NCI-H2171 treated with DMSO at 0.1 percent for 48 hours (cell line): Measurements from ENCODE around the gene TINAGL1.

Experiments
- DNase-seq: peaks from one replicate; lab custom pipeline; 2025; lab: John Stamatoyannopoulos, UW

The TINAGL1 gene

DNA sequence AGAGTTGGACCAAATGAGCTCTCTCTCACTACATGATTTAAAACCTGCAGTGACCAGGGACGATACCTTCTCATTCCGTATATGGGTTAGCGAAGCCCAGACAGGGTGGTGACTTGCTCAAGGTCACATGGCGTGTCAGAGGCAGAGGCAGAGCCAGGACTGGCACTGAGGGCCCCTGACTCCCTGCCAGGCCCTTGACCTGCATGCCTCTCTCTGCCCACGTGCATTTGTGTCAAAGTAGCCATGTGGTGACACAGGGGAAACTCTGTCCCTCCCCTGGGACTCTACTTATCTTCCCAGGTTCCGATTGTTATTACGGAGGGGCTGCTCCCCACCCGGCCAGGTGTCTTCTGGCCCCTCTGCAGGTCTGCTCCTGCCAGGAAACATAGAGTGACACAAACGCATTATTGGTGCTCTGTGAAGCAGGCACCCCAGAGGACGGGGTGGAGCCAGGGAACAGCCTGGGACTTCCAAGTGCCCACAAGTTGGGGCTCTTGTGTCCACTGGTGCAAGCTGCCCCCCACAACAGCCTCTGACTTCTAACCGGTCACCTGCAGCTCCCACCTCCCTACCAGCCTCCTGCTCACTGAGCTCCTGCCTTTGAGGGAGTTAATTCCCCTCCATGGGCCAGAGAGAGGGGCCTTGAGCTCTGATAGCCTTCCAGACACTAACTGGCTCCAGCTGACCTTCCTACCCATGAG lies 7.3 kb upstream of the TINAGL1 start:
- no peak for DNase-seq

DNA sequence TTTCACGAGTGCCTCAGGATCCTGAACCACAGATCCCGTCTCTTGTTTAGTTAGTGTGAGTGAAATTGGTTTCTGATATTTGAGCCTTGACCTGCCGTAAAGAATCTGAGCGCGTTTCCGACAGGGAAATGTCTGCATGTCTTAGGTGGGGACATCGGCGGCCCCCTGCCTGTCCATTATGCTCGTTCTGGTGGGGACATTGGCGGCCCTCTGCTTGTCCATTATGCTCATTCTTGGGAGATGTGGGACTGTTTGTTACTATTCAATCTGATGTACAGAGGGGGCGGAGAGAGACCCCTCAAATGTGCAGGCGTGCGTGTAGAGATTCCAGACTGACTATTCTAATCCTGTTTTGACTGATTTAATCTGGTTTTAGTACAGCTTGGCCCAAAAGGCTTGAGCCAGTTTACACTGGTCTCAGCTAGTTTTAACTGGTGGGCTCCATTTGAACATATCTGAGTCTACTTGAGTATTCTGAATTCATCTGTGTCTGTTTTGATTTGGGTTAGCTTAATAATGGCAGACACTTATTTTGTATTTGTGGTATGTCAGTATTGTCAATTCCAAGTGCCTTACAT lies 6.6 kb upstream of the TINAGL1 start:
- no peak for DNase-seq

DNA sequence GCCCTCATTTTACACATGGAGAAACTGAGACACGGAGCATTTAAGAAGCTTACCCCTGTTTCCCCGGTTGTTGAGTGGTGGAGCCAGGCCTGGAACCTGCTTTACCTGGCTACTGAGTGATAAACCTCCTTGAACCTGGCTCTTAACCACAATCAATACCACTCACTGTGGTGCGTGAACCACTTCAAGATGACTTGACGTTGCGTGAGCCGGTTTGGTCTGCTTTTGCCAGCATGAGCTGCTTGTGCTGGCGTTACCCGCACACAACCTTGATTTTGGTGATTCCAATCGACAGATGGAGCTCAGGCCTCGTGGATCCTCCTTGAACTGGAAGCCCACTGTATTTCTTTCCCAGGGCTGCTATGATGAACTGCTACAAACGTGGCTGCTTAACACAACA lies 6.1 kb upstream of the TINAGL1 start:
- DNase-seq: no peak

- no peak for DNase-seq
Observed at GRCh38 chr1:31570906-31571305, 5.4 kb upstream of the TINAGL1 start.

GRCh38 chr1:31571340-31572295 lies 4.7 kb upstream of the TINAGL1 start:
- no peak for DNase-seq

- DNase-seq: no peak
Observed at GRCh38 chr1:31572323-31573104, 3.8 kb upstream of the TINAGL1 start.

DNA sequence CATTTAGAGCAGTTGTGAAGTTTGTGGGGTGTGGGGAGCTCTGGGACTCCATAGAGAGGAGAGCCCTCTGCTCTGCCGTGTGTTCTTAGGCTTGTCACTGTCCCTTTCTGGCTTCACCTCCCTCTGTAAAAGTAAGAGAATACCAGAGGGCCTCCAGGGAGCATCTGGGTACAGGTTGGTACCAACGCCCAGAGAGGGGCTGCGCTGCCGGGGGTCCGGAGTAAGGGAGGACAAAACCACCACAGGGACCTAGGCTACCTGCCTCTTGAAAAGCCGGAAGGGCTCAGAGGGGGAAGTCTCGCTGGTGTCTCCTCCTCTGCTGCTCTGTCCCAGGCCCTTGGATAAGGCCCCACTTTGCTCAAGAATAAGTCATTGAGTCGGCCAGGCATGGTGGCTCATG lies 3.1 kb upstream of the TINAGL1 start:
- no peak for DNase-seq

DNA sequence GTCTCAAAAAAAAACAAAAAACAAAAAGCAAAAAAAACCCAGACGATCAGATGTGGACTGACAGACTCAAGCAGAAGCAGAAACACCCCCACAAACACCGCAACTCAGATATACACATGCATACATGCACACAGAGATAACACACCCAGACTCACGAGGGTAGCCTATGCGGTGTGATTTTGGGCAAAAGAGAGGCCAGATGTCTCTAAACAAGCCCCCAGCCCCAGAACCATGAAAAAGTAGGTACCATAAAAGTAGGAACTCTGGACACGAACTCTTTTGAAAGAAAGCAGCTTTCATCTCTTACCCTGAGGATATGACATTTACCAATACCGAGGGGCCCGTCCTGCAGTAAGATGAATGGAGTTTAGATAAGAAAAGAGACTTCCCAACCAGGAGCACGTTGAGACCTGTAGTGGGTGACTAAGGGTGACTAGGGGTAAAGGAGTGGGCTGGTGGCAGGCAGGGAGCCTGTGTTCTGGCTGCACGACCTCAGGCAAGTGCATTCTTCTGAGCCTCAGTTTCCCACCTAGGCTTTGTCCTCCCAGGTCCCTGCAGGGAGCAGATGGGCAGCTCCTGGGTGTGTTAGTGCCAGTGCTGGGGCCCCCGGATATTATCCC lies 1.5 kb upstream of the TINAGL1 start:
- no peak for DNase-seq

DNA sequence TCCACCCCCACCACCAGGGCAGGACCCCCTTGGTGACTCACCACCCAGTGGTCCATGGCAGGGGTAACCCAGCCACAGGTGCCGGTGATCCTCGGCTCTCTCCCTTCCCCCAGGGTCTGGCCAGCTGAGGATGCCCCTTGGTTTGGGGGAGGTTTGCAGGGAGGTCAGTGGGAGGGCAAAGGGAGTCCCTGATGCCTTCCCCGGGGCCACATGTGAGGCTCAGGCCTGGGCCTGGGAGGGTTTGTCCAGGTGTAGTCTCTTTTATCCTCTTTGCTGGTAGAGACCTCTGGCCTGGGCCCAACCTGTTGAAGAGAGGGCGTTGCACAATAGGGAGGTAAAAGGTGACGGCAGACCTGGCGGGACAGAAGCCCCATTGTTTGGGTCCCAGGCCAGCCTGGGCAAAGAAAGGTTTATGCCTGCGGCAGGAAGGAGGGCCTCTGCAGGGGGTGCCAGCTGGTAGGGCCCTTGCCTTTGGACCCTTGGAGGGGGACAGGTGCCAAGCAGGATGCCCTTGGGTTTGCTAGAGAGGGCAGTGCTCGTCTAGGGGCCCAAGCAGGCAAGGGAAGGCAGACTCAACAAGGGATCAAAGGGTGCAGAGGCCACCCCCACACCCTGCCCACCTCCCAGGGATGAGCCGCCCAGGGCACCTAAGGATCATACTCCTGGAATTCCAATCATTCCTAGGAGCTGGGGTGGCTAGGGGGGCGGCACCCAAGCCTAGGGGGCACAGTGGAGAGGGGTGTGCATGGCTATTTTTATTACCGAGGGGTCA lies 760 bp upstream of the TINAGL1 start:
- DNase-seq: no peak

DNA sequence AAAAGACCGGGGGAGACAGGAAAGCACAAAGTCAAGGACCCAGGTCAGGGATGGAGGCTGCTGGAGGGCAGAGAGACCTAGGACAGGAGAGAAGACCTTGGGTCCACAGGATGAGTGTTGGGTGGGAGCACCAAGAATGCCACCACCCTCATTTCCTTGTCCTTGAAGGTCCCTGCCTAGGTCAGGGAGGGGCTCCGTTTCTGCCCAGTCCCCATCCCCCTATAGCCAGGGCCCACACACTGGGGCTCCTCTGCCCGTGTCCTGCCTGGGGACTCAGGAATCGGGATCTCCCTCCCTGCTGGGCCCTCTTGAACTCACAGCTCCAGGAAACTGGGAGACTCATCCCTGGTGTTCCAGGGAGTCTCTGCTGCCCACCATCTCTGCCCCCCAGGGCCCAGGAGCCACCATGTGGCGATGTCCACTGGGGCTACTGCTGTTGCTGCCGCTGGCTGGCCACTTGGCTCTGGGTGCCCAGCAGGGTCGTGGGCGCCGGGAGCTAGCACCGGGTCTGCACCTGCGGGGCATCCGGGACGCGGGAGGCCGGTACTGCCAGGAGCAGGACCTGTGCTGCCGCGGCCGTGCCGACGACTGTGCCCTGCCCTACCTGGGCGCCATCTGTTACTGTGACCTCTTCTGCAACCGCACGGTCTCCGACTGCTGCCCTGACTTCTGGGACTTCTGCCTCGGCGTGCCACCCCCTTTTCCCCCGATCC lies 584 bp downstream of the TINAGL1 start:
- no peak for DNase-seq

- no peak for DNase-seq
Observed at GRCh38 chr1:31577515-31578192, 1.3 kb downstream of the TINAGL1 start.

- DNase-seq: no peak
Observed at GRCh38 chr1:31579374-31579773, 3.1 kb downstream of the TINAGL1 start.

DNA sequence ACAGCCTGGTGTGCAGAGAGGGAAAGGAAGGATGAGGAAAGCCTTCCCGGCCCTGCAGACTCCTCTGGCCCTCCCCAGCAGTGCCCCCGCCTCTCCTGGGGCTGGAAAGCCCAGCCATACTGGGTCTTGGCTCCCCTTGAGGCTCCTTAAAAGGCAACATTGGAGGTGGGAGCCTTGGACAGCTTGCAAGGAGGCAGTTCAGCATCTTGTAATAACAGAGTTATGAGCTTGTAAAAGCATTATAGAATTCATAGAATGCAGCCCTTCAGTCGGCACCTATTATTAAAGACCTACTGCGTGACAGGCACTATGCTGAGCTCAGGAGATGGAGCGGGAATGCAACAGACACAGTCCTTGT lies 4.2 kb downstream of the TINAGL1 start:
- DNase-seq: no peak

DNA sequence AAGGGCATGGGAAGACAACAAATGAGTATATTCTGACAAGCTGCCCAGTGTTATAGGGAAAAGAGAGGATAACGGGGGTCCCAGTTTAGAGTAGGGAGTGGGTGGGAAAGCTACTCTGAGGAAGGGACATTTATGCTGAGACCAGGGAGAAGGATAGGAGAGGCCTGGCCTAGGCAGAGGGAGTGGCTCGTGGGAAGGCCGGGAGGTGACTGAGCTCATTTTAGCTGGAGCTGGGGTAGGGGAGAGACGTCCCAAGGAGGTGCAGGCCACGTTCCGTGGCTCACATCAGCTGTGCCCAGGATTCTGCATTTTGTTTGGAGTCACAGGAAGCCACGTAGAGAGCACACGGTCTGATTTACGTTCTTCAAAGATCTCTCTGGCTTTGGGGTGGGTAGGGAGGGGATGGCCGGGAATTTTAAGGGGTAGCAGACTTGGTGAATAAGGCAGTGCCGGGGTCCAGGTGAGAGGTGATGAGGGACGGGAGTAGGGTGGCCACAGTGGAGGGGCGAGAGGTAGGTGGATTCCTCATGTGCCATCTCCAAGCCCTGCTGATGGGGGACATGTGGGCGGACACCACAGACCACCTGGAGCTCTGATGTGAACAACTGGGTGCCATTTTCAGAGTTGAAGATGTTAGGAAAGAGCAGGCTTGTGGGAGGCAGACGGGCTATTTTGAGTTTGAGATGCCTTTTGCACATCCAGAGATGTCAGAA lies 4.7 kb downstream of the TINAGL1 start:
- DNase-seq: no peak

DNA sequence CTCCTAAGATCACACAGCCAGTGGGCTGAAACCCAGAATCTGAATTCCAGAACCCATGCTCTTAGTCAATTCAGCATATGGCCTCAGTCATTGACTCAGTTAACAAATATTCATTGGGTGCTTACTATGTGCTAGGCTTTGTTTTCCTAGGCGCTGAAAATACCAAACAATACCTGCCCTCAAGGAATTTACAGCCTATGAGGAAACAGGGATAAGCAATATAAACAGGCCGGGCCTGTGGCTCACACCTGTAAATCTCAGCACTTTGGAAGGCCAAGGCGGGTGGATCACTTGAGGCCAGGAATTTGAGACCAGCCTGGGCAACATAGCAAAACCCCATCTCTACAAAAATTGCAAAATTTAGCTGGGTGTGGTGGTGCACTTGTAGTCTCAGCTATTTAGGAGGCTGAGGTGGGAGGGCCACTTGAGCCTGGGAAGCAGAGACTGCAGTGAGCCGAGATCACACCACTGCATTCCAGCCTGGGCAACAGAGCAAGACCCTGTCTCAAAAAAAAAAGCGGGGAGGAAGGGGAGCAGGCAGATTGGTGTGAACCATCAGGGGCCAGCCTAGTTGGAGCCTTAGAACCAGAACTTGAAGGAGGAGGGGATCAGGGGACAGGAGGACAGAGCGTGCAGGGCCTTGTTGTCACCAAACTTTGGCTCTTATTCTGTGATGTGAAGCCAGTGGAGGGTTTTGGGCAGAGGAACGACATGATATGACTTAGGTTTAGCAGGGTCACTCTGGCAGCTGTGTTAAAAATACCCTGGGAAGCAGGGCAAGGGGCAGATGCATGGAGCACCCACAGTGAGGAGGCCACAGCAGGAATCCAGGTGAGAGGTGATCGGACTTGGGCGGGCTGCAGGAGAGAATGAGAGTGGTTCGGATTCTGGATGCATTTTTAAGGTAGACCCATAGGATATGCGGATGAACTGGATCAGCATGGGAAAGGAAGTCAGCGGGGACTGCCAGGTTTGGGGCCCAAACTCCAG lies 5.8 kb downstream of the TINAGL1 start:
- DNase-seq: no peak

DNA sequence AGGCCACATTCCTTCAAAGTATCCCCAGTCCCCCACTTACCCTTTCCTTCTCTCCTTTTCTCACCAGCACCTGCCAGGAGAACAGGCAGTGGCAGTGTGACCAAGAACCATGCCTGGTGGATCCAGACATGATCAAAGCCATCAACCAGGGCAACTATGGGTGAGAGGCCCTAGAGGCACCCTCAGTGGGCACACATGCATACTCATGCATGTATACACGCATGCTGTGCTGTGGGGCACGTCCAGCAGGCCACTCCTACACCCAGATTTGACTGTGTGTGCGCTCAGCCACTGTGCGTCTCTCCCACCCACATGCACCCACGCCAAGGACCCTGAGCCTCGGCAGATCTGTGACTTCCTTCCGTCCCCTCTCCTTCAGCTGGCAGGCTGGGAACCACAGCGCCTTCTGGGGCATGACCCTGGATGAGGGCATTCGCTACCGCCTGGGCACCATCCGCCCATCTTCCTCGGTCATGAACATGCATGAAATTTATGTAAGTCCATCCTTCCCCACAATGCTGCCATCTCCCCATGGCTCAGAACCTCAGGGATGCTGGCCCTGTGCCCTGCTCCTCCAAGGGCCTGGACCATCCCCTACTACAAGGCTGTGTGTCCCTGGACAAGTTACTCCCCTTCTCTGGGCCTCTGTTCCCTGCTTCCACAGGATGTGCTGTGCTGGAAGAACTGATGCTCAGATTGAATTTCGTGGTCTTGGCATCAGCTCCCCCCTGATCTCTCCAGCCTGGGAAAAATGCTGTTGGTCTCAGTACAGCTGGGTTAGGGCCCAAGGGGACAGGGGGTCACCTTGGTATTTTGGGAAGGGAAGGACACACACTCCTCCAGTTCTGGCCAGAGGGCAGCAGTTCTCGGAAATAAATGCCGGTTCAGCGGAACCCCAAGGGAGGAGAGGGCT lies 7.0 kb downstream of the TINAGL1 start:
- no peak for DNase-seq
